HEK293T (cell line): ENCODE data around the gene MPV17L.

Experiments used
- ARNT ChIP-seq: fragments of 450-650 bp; IDR thresholded peaks from 2 replicates; pipeline ENCODE4 v1.6.1; 2017; ENCODE audit warnings: mild to moderate bottlenecking
- SP1 ChIP-seq: fragments of 450-650 bp; IDR thresholded peaks from 2 replicates; pipeline ENCODE4 v1.6.1; 2017

GRCh38 chr16:15434079-15434424 is 38.5 kb downstream of the MPV17L start:
- TF ChIP-seq ARNT, result no peak
- TF ChIP-seq SP1, result no peak
